Measurements from ENCODE around the gene SH3PXD2B.

Gene SH3PXD2B

GRCh38 chr5:172436879-172437369, 17.4 kb downstream of the SH3PXD2B start:
- DNase-seq (ENCODE audit: low read depth) = no peak

- DNase-seq (ENCODE audit: low read depth) = no peak
Measured at GRCh38 chr5:172436078-172436878, 18.0 kb downstream of the SH3PXD2B start.

GRCh38 chr5:172435362-172436077, 18.8 kb downstream of the SH3PXD2B start:
- no peak for DNase-seq (ENCODE audit: low read depth)

DNA sequence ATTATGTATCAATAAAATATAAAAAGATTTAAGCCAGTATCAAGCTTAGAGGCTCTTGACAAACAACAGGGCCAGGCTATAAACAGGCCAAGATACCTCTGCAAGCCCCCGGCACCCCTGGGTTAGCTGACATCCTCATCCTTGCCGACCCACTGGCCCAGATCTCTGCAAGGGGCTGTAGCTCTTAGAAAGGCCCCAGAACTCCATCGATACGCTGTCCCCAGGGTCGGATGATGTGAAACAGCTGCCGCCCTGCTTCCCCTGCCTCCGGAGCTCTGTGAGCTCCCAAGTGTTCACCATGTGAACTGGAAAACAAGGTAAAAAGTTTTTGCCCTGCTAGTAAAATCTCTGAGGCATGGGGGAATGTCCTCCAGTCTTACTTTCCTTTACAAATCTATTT, 20.1 kb downstream of the SH3PXD2B start:
- DNase-seq (ENCODE audit: low read depth) = no peak

GRCh38 chr5:172433513-172433912, 20.8 kb downstream of the SH3PXD2B start:
- DNase-seq (ENCODE audit: low read depth) = no peak

DNA sequence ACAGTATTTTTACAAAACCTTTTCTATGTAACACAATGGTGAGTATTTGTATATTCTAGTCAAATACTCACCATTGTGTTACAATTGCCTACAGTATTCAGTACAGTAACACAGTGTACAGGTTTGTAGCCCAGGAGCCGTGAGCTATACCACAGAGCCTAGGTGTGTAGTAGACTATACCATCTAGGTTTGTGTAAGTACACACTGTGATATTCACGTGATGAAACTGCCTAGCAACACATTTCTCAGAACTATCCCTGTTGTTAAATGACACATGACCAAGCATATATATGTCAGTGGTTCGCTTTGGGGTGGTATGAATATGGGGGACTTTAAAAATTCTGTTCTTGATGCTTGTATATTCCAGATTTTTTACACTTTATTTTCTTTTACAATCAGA, 21.3 kb downstream of the SH3PXD2B start:
- no peak for DNase-seq (ENCODE audit: low read depth)

- DNase-seq (ENCODE audit: low read depth) = no peak
Measured at GRCh38 chr5:172430354-172430753, 24.0 kb downstream of the SH3PXD2B start.

GRCh38 chr5:172429201-172429940, 25.0 kb downstream of the SH3PXD2B start:
- no peak for DNase-seq (ENCODE audit: low read depth)

DNA sequence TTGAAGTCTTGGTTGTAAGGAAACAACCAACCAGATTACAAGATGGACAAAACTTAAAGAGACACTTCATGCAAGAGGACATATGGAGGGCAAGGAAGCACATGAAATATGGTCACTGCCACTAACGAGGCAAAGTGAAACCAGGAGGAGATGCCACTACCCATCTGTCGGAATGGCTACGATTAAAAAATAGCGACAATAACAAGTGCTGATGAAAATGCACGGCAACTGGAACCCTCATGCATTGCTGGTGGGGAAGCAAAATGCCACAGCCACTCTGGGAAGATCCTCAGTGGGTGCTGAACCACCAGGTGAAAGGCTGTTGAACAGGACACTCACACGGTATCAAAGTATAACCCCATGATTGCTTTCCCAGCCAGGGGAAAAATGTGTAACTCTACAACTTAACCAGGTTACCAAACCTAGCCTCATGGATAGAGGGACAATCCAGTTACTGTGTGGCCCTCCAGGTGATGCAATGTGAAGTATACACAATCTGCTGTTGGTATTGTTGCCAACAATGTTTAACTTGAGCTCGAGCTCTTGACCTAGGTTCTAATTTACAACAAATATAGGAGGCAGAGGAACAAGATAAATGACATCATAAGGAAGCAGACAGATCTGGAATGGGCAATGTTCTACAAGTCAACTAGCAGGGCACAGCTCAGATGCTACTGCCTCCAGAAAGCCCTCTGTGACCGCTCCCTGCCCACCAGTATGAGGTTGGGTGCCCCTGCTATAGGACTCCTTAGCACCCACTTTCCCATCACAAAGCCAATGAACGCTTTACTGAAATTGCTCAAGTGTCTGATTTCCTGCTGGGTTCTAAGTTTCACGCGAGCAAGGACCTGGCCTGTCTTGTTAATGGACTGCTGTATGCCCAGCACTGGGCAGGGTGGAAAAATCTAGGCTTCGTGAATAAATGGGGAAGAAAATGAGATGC, 25.8 kb downstream of the SH3PXD2B start:
- DNase-seq (ENCODE audit: low read depth) = no peak

- no peak for DNase-seq (ENCODE audit: low read depth)
Measured at GRCh38 chr5:172427202-172427601, 27.1 kb downstream of the SH3PXD2B start.

DNA sequence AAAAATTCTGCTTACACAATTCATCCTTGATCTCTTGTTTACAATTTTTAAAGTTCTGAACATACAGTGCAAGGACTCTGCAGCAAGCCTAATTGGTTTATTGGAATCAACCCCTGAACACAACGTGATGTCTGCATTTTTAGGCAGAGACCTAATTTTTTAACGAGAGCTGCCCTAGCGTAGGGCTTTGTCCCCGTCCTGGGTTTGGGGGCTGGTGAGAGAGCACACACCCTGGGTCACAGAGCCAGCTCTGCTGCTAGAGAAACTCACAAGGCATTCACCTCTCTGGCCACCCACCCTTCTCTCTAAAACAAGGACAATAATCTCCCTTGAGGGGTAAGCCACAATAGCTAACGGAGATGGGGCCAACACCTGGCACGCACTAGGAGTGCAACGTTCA, 28.2 kb downstream of the SH3PXD2B start:
- DNase-seq (ENCODE audit: low read depth) = no peak

- no peak for DNase-seq (ENCODE audit: low read depth)
Measured at GRCh38 chr5:172425402-172425801, 28.9 kb downstream of the SH3PXD2B start.

GRCh38 chr5:172424808-172425207, 29.5 kb downstream of the SH3PXD2B start:
- DNase-seq (ENCODE audit: low read depth) = no peak

DNA sequence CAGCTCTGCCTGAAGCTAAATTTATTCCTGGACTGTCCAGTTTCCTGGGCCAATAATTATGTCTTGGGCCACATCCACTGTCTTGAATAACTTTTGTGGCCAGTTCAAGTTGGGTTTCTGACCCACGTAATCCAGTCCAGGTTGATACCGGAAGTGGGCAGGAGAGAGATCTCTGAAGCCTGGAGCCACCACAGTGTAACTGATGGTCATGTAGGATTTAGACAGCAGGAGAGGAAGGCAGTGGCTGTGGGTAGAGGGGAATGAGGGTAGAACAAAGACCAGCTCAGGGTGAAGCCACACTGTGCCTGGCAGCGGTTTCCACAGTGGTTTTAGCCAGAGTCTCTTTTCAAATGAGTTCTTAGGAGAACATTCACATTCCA, 30.2 kb downstream of the SH3PXD2B start:
- DNase-seq (ENCODE audit: low read depth) = no peak

DNA sequence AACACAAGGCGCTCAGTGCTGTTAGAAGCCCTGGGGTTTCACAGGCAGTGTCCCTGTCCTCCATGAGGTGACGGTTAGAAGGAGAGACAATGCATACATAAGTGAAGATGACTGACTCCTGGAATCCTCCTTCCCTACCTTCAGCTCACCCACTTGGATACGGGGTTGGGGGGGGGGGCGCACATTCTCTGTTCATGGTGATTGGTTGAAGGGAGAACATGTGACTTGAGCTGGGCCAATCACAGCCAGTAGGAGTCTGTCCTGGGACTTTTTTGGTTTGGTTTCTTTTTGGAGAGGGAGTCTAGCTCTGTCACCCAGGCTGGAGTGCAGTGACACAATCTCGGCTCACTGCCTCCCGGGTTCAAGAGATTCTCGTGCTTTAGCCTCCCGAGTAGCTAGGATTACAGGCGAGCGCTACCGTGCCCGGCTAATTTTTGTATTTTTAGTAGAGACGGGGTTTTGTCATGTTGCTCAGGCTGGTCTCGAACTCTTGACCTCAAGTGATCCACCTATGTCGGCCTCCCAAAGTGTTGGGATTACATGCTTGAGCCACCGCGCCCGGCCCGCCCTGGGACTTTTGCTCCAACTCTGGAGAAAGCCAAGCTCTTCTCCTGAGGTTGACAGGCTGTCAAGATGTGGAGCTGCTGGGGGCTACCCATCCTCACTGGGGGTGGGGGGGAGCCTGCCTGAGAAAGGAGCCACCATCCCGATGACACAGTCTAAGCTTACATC, 30.8 kb downstream of the SH3PXD2B start:
- no peak for DNase-seq (ENCODE audit: low read depth)

- DNase-seq (ENCODE audit: low read depth) = no peak
Measured at GRCh38 chr5:172422255-172422654, 32.1 kb downstream of the SH3PXD2B start.

GRCh38 chr5:172421020-172421419, 33.3 kb downstream of the SH3PXD2B start:
- DNase-seq (ENCODE audit: low read depth) = no peak

DNA sequence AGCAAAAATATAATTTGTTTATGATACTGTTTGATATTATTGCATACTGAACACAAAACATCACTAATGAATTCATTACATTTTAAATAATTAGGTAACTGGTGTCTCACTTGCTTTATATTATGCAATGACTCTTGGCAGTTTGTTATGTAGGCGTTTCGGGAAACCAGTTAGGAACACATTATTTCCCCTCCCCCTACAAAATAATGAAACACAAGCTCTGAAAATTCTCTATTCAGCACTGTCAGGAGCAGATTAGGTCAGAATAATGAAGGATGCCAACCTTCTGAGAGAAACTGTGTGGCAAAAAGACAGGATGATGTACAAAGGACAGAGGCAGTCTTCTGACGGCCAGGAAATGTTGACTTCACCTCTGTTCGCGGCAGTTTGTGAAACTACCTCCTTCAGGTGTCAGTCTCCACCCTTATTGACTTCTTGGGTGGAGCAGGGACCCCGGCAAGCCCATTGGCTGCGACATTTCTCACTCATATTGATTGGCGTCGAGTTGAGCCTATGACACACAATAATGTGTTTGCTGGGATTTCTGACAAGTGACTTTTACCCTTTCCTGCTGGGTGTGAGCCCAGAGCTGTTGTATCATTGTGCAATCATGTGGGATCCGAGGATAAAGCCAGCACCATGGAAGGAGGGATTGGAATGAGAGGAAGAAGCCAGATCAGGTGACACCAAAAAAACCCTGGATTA, 33.9 kb downstream of the SH3PXD2B start:
- DNase-seq (ENCODE audit: low read depth) = no peak

GRCh38 chr5:172418862-172419814, 35.2 kb downstream of the SH3PXD2B start:
- no peak for DNase-seq (ENCODE audit: low read depth)

All from stimulated activated CD8-positive, alpha-beta memory T cell treated with anti-CD3 and anti-CD28 coated beads, Interleukin-12 subunit alpha, Interleukin-12 subunit beta, amount 100 ng/mL, for 1 hour (primary cell).